H1 (cell line): ENCODE results near the gene TRIM10.

Experiments used
- CEBPB ChIP-seq: IDR thresholded peaks from 2 replicates; pipeline ENCODE4 v1.6.1; 2012; ENCODE audit warnings: low read depth, low read length
- CTCF ChIP-seq, 3 experiments: IDR thresholded peaks; 1 replicate in 2 of 3; 2 replicates in 1 of 3; pipeline versions ENCODE4 v1.5.1 to v1.6.1; 2011; ENCODE audit warnings: low read length in 3 of 3, mild to moderate bottlenecking in 3 of 3, inconsistent platforms in 2 of 3, low read depth in 1 of 3, moderate library complexity in 1 of 3; ENCODE audit not compliant: insufficient read depth in 1 of 3; ENCODE audit errors: control extremely low read depth in 1 of 3
- EP300 ChIP-seq, 2 experiments: IDR thresholded peaks; 1 replicate in 1 of 2; 2 replicates in 1 of 2; pipeline ENCODE4 v1.6.1; 2011 to 2012; ENCODE audit warnings: low read depth in 2 of 2, low read length in 2 of 2, mild to moderate bottlenecking in 2 of 2, borderline replicate concordance in 1 of 2, inconsistent platforms in 1 of 2, moderate library complexity in 1 of 2
- EZH2 ChIP-seq: fragments of 200-600 bp; sonication (generic); IDR thresholded peaks from 2 replicates; pipeline ENCODE4 v1.7.1; 2012; ENCODE audit warnings: low read depth, mild to moderate bottlenecking, moderate library complexity, low read length, inconsistent platforms; ENCODE audit not compliant: severe bottlenecking
- KDM1A ChIP-seq: fragments of 200-600, 300-600 bp; sonication (generic); IDR thresholded peaks from 2 replicates; pipeline ENCODE4 v1.7.1; 2016; ENCODE audit warnings: mild to moderate bottlenecking, low read length, borderline replicate concordance
- KDM5A ChIP-seq: fragments of 200-600 bp; IDR thresholded peaks from 2 replicates; pipeline ENCODE4 v1.7.1; 2012; ENCODE audit warnings: mild to moderate bottlenecking, low read length, inconsistent platforms, mixed read lengths
- POLR2AphosphoS5 ChIP-seq: IDR thresholded peaks from 2 replicates; pipeline ENCODE4 v1.6.1; 2011; ENCODE audit warnings: low read depth, low read length
- RFX5 ChIP-seq: IDR thresholded peaks from 2 replicates; pipeline ENCODE4 v1.6.1; 2011; ENCODE audit warnings: low read depth, low read length, improper control_type of control experiment, borderline replicate concordance
- TCF12 ChIP-seq: IDR thresholded peaks from 2 replicates; pipeline ENCODE4 v1.6.1; 2011; ENCODE audit warnings: low read depth, mild to moderate bottlenecking, low read length
- ZNF274 ChIP-seq: IDR thresholded peaks from 2 replicates; pipeline ENCODE4 v1.7.0; 2012; ENCODE audit warnings: low read length, borderline replicate concordance; ENCODE audit errors: extremely low read depth
- TF ChIP-seq, protein P1 (sequence below): IDR thresholded peaks from 2 replicates; pipeline ENCODE4 v1.6.1; 2011; ENCODE audit warnings: low read depth, mild to moderate bottlenecking, low read length; ENCODE audit not compliant: insufficient read depth

GRCh38 chr6:30152910-30153610, 8.0 kb downstream of the TRIM10 start:
- TF ChIP-seq CTCF (IDR thresholded peaks at IDR 0.05; ENCODE audit: control extremely low read depth in 1 of 3, insufficient read depth in 1 of 3, low read depth in 1 of 3, low read length in 3 of 3) (no peak), CEBPB (no peak), POLR2AphosphoS5 (no peak), KDM1A (no peak), ZNF274 (no peak), TCF12 (no peak), EP300 (IDR thresholded peaks at IDR 0.05; ENCODE audit: borderline replicate concordance in 1 of 2, low read depth in 2 of 2, low read length in 2 of 2) (no peak), RFX5 (no peak), KDM5A (no peak), EZH2 (no peak)
- TF ChIP-seq, protein P1, sequence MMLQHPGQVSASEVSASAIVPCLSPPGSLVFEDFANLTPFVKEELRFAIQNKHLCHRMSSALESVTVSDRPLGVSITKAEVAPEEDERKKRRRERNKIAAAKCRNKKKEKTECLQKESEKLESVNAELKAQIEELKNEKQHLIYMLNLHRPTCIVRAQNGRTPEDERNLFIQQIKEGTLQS: no peak
